PFSK-1 (cell line): Measurements from ENCODE around the gene RNASE8.

Source experiments
- POLR2AphosphoS5 ChIP-seq: IDR thresholded peaks from 2 replicates; pipeline ENCODE4 v1.6.1; 2012; ENCODE audit warnings: low read depth, mild to moderate bottlenecking, control low read depth, low read length, moderate library complexity
- REST ChIP-seq, 2 experiments: IDR thresholded peaks; 2 replicates each; pipeline versions ENCODE4 v1.6.1 to v1.8.0; 2011 to 2012; ENCODE audit warnings: low read depth in 2 of 2, low read length in 2 of 2, control low read depth in 1 of 2, inconsistent platforms in 1 of 2, mild to moderate bottlenecking in 1 of 2, moderate library complexity in 1 of 2; ENCODE audit not compliant: insufficient read depth in 1 of 2
- TAF1 ChIP-seq: IDR thresholded peaks from 2 replicates; pipeline ENCODE4 v1.6.1; 2012; ENCODE audit warnings: low read length, control low read depth, borderline replicate concordance; ENCODE audit not compliant: insufficient read depth

GRCh38 chr14:21054768-21055145 lies 2.9 kb upstream of the RNASE8 start:
- TF ChIP-seq TAF1 (no peak), POLR2AphosphoS5 (no peak), REST (IDR thresholded peaks at IDR 0.05; ENCODE audit: insufficient read depth in 1 of 2, low read depth in 2 of 2, low read length in 2 of 2) (no peak)
